PFSK-1 (cell line): ENCODE measurements around the gene KLF3.
A peak's percentile ranks its signal among the peaks of the same experiment; 100 is the strongest.

Experiments
- FOXP2 ChIP-seq: optimal IDR thresholded peaks from 2 replicates; pipeline ENCODE3; 2011; ENCODE audit warnings: borderline replicate concordance, control low read depth, inconsistent platforms; ENCODE audit not compliant: insufficient read depth; ENCODE audit errors: extremely low read length, extremely low read depth
- POLR2AphosphoS5 ChIP-seq: IDR thresholded peaks from 2 replicates; pipeline ENCODE4 v1.6.1; 2012; ENCODE audit warnings: low read depth, mild to moderate bottlenecking, control low read depth, low read length, moderate library complexity
- SIN3A ChIP-seq: IDR thresholded peaks from 2 replicates; pipeline ENCODE4 v1.6.1; 2012; ENCODE audit warnings: mild to moderate bottlenecking, low read length, moderate library complexity, borderline replicate concordance; ENCODE audit not compliant: insufficient read depth
- TAF1 ChIP-seq: IDR thresholded peaks from 2 replicates; pipeline ENCODE4 v1.6.1; 2012; ENCODE audit warnings: low read length, control low read depth, borderline replicate concordance; ENCODE audit not compliant: insufficient read depth
- TF ChIP-seq, protein P1 (sequence below), 2 experiments: IDR thresholded peaks; 2 replicates each; pipeline versions ENCODE4 v1.6.1 to v1.8.0; 2011 to 2012; ENCODE audit warnings: low read depth in 2 of 2, low read length in 2 of 2, control low read depth in 1 of 2, inconsistent platforms in 1 of 2, mild to moderate bottlenecking in 1 of 2, moderate library complexity in 1 of 2; ENCODE audit not compliant: insufficient read depth in 1 of 2

Gene KLF3

GRCh38 chr4:38672074-38672396, 8.0 kb downstream of the KLF3 start:
- TF ChIP-seq FOXP2 (no peak), SIN3A (no peak), TAF1 (no peak), POLR2AphosphoS5 (no peak)
- TF ChIP-seq, protein P1, sequence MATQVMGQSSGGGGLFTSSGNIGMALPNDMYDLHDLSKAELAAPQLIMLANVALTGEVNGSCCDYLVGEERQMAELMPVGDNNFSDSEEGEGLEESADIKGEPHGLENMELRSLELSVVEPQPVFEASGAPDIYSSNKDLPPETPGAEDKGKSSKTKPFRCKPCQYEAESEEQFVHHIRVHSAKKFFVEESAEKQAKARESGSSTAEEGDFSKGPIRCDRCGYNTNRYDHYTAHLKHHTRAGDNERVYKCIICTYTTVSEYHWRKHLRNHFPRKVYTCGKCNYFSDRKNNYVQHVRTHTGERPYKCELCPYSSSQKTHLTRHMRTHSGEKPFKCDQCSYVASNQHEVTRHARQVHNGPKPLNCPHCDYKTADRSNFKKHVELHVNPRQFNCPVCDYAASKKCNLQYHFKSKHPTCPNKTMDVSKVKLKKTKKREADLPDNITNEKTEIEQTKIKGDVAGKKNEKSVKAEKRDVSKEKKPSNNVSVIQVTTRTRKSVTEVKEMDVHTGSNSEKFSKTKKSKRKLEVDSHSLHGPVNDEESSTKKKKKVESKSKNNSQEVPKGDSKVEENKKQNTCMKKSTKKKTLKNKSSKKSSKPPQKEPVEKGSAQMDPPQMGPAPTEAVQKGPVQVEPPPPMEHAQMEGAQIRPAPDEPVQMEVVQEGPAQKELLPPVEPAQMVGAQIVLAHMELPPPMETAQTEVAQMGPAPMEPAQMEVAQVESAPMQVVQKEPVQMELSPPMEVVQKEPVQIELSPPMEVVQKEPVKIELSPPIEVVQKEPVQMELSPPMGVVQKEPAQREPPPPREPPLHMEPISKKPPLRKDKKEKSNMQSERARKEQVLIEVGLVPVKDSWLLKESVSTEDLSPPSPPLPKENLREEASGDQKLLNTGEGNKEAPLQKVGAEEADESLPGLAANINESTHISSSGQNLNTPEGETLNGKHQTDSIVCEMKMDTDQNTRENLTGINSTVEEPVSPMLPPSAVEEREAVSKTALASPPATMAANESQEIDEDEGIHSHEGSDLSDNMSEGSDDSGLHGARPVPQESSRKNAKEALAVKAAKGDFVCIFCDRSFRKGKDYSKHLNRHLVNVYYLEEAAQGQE (IDR thresholded peaks at IDR 0.05; ENCODE audit: insufficient read depth in 1 of 2, low read depth in 2 of 2, low read length in 2 of 2), result no peak

DNA sequence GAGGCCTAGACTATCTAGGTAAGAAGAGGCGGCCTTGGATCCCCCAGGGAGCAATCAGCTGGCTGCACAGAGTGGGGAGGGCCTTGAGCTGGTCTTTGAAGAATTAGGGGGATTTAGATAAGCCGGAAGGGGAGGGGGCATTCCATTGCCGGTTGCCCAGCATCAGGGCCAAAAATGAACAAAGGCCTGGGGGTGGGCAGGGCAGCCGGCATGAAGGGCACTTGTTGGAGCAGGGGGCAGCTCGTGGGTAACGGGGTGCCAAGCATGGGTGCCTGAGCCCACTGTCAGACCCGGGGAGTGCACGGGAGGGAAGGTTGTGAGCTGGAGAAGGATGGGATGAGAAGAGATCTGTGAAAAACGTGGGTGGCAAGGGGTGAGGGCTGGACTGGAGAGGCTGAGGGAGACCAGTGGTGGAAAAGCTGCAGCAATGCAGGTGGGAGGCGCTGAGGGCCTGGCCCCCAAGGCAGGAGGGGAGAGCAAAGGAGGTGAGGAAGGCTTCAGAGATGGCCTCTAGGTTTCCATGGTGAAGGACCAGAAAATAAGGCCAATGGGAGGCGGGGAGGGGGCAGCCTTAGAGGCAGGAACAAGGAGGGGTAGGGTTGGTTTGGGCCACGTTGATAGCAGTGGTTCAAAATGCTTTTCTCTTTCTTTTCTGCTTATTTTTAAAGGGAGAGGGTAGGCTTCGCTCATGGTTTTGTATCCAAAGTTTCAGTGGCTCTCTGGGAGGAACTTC, 8.6 kb downstream of the KLF3 start:
- no peak for TF ChIP-seq POLR2AphosphoS5

DNA sequence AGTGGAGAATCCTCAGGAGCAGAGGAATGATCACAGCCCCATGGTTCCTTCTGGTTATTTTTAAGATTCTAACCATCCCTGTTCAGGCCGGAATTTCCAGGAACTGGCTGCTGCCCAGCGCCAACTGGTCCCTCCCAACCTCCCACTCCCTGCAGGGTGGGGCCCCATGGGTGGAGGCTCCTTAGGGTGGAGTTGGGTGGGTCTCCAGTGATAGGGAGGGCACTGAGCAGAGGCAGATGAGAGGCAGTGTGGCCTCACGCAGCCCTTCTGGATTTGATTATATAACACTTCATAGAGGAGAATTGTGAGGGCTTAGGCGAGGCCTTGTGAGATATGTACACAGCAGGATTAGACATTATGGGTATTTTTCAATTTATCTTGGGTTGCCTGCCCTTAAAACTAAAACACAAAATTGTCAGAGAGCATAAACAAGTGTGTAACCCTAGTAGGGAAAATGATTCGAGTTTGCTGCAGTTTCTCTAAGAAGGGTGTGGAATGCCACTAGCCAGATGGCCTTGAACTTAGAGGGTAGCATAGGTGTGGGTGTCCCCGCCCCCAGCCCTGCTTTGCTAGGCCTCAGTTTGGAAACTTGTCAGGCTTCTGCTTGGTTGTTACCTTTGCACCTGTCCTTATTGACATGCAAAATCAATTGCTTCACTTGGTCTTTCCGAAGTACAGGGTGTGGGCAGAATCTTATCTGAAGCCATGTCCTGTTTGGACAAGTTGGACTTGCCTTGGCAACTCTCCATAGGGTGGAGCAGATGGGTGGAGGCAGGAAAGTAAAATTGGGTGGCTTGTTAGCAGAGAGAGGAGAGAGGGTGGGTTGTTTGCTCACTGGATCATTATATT, 9.4 kb downstream of the KLF3 start:
- no peak for TF ChIP-seq POLR2AphosphoS5
- TF ChIP-seq, protein P1 (IDR thresholded peaks at IDR 0.05; ENCODE audit: insufficient read depth in 1 of 2, low read depth in 2 of 2, low read length in 2 of 2), result no peak
- TF ChIP-seq SIN3A, result no peak
- no peak for TF ChIP-seq TAF1
- TF ChIP-seq FOXP2, result no peak

DNA sequence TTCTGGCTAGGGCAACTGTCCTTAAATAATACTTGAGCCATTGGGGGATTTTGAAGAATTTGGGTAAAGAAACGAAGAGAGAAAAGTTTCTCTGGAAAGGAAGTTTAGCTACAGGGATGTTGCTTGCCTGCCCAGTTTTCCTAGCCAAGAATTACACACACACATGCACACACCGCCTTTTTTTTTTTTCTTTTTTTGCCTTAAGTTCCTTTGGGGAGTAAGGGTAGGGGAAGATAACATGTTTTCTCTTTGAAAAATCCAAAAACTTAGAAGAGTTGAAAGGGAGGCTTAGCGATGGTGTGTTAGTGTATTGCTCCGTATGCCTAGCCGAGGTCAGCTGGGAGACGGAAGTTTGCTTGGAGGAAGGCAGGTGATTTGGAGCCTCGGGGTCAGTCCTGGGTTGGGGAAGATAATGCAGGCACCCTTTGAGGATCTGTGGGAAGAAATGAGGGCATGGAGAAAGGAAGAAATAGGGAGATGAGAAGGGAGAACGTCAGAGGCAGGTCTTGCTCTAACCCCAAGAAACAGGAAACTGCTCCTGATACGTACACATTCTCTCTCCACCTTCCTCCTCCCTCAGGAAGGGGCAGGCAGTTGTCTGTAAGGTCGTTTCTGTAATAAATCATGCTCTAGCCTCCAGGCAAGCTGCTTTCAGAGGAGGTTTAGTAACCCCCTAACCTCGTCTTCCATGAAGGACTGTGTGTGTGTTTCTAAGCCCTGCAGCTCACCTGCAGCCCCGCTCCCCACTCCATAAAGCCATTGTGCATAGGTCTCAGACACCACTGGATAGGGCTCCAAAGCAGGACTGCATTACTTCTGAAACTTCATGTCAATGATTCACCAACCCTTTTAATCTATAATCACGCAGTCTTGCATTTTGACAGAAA, 10.5 kb downstream of the KLF3 start:
- TF ChIP-seq SIN3A, result no peak
- TF ChIP-seq FOXP2, result no peak
- no peak for TF ChIP-seq POLR2AphosphoS5

GRCh38 chr4:38675146-38676121, 11.4 kb downstream of the KLF3 start:
- TF ChIP-seq SIN3A (0 out of 2 replicates have a peak, but pooled peaks have one; percentile 32), POLR2AphosphoS5 (no peak)

- TF ChIP-seq POLR2AphosphoS5, result no peak
- TF ChIP-seq FOXP2, result no peak
- no peak for TF ChIP-seq SIN3A
- TF ChIP-seq, protein P1 (IDR thresholded peaks at IDR 0.05; ENCODE audit: insufficient read depth in 1 of 2, low read depth in 2 of 2, low read length in 2 of 2), result no peak
- TF ChIP-seq TAF1, result no peak
Measured at GRCh38 chr4:38676986-38677385, 13.0 kb downstream of the KLF3 start.
